HG02840 (cell line): Measurements from ENCODE around the gene KIF25.

ENCODE experiments used
- ATAC-seq: cut with Tn5 transposase; IDR thresholded peaks from one replicate; pipeline ENCODE4 v1.9.1; 2021; ENCODE audit warnings: mild to moderate bottlenecking, moderate library complexity, moderate number of reproducible peaks; ENCODE audit not compliant: unreplicated experiment, low FRiP score

The KIF25 gene, protein sequence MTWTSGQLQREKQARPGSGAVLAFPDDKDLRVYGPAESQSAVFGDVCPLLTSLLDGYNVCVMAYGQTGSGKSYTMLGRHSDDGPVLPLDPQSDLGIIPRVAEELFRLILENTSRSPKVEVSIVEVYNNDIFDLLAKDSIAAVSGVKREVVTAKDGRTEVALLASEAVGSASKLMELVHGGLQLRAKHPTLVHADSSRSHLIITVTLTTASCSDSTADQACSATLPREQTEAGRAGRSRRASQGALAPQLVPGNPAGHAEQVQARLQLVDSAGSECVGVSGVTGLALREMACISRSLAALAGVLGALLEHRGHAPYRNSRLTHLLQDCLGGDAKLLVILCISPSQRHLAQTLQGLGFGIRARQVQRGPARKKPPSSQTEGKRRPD

DNA sequence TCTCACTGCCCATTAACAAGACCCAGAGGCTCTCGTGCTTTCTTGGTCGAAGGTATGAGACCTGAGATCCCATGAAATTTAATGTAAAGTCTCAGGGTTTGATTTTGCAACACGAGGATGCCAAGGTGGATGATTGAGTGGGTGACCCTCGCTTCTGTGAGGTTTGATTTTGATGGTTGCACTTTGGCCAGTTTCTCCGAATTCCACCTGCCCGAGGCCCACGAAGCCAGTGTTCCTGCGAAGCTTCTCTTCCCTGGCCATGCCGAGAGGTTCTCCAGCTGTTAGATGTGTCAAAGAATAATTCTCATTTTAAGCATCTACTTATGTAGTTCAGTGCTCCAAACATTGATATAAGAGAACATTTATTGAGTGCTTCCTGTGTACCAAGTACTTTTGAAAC is at the start of gene KIF25:
KIF25 (plus strand) TSS at position 30 of the 400 bp plus-strand sequence. CDS start 31,915 bp downstream, outside the sequence.
- no peak for ATAC-seq

DNA sequence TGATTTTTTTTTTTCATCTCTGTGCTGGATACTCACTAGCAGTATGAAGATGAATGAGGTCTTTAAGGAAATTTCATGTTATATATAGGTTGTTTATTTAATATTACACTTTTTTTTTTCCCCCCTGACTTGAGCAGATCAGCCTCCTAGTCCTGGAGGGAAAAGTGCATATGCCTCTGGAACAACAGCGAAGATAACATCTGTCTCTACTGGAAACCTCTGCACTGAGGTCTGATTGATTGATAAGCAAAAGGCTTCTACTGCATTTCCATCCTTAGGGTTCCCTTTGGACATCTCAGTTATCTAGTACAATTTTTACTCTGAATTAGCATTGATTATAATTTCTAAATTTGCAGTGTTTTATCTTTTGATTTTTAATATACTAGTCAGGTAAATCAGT is 49.8 kb upstream of the KIF25 start:
- no peak for ATAC-seq

DNA sequence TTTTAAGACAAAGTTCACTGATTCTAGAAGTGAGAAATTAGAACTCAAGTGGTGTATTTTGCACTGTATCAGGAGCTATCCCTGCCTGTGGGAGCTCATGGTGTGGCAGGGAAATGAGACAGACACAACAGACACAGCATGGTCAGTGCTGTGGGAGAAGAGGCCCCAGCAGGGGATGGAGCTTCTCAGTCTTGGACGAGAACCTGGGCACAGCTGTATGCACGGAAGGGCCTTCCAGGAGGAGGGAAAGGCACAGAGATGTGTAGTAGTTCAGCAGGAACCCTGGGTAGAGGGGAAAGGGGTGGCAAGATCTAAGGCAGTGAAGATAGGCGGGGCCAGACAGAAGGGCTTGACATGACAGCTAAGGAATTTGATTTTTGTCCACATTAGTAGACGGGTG is 48.8 kb upstream of the KIF25 start:
- ATAC-seq: no peak

DNA sequence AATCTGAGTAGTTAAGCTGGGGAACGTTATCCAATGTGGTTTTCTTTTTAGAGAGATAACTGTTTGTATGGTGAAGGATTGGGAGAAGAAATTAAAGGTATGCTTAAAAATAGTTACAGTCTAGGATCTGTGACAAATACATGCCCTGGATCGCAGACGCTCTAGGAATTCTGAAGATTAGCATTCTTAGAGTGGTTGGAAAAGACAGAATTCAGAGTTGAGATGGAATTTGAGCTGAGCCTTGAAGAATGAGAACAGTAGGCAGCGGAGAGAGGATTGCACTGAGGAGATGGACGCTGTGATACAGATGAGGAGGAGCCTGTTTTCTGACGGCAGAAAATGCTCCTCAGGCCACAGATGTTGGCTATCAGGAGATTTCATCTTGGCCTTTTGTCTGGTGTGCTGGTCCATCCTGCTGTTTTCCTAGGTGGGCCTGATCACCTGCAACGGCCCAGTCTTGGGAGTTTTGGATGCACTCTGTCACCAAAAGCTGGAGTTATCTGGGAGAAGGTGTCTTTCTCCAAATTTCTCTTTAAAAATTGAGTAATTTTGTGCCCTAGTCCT is 48.3 kb upstream of the KIF25 start:
- no peak for ATAC-seq

DNA sequence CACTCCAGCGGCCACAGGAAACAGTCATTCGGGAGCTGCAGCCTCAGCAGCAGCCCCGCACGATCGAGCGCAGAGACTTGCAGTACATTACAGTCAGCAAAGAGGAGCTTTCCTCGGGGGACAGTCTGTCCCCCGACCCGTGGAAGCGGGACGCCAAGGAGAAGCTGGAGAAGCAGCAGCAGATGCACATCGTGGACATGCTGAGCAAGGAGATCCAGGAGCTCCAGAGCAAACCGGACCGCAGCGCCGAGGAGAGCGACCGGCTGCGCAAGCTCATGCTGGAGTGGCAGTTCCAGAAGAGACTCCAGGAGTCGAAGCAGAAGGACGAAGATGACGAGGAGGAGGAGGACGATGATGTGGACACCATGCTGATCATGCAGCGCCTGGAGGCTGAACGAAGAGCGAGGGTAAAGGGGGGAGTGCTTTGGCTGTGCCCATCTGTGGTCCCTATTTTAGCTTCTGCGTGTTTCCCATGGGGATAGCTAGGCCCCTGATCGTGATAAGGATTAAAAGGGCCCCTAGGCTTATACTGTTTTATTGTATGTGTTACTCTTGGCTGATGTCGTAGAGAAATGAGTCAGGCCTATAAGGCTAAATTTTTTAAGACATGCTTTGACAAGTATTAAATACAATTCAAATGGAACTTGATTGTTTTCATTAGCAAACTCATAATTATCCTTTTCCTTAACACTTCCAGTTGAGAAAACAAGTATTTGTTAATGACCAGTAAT is 45.5 kb upstream of the KIF25 start:
- ATAC-seq: no peak

DNA sequence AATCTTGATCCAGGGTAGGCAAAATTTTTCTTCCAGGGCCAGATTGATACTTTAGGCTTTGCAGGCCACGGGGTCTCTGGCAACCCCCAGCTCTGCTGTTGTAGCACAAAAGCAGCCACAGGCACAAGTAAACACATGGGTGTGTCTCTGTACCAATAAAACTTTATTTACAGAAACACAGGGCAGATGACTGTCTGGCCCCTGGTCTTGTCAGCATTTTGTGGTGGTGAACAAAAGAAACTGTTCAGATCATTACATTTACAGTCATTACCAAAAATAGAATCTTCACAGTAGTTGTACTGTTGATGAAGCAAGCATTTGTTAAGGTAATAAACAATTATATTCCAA is 45.0 kb upstream of the KIF25 start:
- no peak for ATAC-seq

DNA sequence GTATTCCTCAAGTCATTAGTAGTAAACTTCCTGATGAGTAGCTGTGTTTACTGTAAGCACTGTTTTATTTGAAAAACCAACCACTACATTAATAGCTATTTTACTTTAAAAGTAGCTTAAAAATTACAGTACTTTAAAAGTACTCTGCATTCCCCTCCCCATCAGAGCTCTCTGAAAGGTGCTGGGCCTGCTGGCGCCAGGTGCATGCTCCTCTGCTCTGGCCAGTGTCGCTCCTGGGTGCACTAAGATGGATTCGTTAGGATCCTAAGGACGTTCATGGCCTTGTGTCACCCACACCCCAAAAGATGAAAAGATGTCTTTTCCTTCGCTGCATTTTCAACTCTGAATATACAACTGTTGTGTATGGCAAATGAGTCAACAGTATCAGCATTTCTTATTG is 43.9 kb upstream of the KIF25 start:
- ATAC-seq: no peak

DNA sequence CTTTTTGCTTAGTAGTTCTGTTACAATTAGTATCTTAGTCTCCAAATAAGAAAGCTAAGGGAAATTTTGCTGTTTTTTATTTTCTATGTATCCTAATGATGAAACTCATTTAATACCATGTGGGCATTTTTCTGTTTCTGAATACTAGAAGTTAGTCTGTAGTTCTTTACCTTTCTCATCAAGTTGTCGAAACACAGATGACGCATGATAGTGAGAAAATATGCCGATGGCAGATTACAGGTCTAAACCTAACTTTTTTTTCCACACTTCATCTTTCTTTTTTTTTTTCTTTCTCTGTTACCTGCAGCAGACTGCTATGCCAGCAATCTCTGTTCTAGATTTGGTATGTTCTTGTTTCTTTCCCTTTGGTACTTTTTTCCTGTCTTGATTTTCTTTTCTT is 43.3 kb upstream of the KIF25 start:
- ATAC-seq: no peak

DNA sequence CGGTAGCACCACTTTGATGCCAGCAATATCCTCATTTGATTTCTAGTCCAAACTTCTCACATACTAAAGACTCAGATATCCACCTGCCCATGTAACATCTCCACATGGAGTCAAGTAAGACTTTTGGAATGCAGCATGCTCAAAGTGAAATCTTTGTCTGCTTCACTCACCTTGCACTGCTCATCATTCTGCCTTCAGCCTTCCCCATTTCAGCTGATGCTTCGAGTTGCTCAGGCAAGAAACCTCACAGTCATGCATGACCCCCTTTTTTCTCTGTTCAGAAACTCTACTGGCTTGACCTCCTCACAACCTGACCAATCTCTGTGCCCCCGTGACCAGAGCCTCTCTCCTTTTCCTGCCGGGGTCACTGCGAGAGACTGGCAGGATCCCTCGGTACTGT is 41.0 kb upstream of the KIF25 start:
- no peak for ATAC-seq

DNA sequence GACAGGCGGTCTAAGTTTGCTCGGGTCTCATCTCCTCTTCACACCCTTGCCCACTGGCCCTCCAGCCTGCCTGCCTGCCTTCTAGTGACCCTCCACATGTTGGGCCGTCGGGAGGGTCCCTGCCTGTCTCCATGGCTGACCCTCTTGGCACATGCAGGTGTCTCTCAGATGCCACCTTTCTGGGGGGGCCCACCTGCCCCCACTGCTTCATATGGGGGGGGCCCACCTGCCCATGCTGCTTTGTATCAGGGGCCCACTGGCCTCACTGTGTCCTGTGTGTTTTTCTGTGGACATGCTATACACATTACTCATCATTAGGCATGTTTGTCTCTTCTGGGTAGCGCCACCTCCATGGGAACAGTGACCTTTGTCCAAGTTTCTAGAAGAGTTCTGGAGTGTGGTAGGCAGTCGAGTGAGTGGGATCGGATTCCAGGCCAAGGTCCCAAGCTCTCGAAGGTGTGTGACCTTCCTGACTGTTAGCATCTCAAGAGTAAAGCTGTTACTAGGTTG is 40.4 kb upstream of the KIF25 start:
- ATAC-seq: no peak

DNA sequence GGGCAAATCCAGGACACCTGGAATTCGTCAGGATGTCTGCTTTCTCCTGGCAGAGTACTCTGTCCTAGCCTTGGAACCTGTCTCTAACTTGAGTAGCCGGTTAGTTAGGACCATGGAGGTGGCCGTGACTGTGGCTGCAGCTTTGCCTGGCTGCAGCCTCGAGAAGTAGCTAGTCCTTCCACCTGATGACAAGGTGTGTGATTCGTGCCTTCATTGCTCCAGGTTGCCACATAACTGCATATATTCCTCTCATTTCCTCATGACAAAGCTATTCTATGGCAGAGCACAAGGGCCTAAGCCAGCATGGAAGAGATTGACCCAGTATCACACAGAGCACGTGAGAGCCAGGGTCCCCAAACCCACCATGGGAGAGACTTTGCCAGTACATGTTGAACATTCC is 39.8 kb upstream of the KIF25 start:
- no peak for ATAC-seq

DNA sequence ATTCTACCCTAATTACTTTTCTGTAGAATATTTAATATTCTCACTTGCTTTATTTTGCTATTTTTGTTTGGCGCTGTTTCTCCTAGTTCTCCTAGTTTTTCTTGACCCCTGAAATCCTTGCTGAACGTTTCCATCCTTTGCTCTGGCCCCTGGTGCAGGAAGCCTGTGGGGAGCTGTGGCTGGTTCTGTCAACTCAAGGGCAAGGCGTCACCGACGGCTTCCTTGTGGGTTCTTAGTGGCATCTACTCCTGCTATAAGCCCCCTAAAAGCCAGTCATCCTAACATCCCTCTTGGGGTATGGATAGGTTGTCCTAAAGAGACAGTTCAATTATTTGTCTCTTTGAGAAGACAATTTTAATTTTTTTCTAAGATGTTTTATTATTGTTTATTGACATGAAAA is 36.9 kb upstream of the KIF25 start:
- ATAC-seq: no peak

DNA sequence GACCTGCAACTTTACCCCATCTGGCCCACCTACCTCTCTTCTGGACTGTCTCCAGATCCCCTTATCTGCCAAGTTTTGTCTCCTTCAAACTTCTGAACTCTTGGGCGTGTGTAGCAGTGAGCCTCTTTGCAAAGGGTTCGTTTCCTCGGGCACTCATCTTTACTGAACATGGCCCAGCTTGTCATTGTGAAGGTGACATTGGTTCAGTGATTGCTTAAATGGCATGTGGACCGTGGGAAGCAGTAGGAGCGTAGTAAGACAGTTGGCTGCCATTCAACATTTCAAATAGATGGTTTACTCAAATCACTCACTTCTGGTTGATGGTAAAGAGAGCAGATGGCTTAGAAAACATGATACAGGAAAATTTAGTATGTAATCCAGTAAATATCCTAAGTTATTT is 34.8 kb upstream of the KIF25 start:
- no peak for ATAC-seq

DNA sequence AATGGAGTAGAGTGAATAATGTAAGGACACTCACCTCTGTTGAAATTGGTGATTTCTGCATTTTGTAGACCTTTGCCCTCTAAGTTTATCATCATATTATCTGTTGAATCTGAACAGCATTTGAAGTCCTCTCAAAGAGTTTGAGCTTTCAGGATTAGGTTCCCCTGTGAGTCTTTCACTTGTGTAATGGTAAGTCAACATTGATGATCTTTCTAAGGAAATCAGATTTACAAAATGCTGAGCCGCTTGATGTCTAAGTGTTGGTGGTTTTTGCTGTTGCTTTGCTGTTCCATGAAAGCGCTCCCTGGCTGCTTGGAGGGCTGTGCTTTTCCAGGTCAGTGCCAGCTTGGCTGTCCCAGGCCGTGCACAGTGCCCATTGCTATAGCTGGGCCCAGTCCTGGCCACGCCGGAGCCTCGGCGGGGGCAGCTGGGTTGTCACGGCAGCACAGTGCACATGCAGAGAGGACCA is 33.8 kb upstream of the KIF25 start:
- no peak for ATAC-seq

DNA sequence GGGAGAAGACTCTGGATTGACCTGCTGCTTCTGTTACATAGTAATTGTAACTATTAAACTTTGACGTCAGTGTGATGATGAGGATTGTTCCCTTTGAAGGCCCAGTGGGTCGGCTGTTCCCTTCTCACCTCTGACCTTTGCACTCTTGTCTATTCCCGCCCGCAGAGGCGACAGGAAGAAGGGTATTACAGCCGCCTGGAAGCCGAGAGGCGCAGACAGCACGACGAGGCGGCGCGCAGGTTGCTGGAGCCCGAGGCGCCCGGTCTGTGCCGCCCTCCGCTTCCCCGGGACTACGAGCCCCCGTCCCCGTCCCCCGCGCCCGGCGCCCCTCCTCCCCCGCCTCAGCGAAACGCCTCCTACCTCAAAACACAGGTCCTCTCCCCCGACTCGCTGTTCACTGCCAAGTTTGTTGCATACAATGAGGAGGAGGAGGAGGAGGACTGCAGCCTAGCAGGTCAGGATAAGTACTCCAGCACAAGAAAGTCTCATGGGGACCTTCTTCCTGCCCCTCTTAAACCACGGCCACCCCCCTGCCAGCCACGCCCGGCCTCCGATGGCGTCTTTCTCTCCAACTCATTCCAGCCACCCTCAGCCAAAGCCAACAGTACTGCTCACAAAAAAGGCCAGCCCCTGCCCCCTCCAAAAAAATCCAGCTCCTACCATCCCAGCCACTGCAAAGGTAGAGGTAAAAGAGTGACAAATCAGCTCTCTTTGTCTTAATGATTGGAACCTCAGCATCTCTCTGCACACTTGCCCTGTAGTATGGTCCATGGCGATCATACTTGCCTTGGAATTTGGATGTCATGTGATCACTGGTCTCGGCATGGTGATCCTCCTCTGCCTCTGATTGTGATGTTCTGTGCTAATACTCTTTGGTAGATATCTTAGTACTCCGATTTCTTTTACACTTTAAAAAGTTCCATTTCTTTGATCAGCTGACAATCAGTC is 31.6 kb upstream of the KIF25 start:
- ATAC-seq: no peak

DNA sequence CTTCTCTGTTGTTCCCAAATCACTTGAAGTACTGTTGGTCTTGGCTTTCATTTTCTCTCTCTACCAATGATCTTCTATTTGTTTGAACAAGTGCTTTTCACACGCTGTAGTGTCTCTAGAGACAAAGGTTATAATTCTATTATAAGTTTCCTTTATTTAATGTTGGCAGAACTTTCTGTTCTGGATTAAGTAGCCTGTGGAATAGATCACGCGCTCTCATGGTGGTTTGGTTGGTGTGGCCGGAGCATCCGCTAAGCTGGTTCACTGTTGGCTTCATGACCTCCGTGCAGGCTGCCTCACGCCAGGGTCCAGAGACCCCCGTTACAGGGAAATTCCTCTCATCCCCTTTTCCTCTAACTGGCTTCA is 30.9 kb upstream of the KIF25 start:
- no peak for ATAC-seq

DNA sequence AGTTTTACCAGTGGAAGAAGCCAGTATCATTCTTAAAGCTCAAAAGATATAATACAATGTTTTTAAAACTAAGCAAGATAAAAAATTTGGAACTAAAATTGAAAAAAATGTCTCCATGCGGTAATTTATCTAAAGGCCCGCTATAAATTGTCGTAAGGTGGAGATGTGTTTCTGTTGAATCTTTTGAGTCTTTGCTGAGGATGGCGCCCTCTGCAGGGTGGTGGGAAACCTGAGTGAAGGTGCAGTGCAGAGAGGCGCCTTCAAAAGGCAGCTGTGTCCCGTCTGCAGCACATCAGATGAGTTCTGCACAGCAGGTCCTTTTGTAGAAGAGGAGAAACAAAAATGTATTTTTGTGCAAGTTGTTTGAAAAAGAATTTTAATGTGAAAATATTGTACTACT is 29.4 kb upstream of the KIF25 start:
- no peak for ATAC-seq

DNA sequence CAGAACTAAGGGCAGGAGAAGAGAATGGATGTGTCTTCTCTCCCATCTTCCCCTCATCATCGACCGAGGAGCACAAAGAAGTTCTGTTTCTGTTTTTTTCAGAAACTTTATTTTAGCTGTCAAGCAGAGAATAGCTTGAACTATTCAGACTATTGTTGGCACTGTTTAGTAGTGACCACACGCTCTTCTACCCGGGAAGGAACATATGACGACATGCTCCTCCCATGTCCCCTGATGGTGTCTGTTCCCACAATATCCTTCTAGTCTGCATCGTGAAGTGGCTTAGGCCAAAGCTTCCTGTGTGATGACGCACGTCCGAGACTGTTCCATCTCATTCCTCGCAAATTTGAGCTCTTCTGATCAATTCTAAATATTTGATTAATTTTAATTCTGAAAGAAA is 27.2 kb upstream of the KIF25 start:
- ATAC-seq: no peak

DNA sequence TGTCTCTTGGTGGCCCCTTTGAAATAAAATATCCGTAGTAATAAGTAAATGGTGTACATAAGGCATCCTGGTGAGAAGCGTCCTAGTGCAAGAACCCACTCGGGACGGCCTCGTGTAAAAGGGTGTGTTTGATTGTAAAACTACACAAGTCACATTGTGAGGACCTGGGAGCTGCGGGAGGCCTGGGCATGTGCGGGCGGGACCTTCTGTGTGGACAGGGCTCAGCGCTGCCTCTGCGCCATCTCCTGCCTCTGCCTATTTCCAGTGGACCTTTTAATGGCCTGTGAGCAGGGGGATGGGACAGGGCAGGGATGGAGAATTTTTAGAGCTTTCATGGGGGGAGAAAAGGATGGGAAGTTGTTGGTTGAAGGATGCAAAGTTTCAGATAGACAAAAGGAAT is 25.3 kb upstream of the KIF25 start:
- no peak for ATAC-seq

DNA sequence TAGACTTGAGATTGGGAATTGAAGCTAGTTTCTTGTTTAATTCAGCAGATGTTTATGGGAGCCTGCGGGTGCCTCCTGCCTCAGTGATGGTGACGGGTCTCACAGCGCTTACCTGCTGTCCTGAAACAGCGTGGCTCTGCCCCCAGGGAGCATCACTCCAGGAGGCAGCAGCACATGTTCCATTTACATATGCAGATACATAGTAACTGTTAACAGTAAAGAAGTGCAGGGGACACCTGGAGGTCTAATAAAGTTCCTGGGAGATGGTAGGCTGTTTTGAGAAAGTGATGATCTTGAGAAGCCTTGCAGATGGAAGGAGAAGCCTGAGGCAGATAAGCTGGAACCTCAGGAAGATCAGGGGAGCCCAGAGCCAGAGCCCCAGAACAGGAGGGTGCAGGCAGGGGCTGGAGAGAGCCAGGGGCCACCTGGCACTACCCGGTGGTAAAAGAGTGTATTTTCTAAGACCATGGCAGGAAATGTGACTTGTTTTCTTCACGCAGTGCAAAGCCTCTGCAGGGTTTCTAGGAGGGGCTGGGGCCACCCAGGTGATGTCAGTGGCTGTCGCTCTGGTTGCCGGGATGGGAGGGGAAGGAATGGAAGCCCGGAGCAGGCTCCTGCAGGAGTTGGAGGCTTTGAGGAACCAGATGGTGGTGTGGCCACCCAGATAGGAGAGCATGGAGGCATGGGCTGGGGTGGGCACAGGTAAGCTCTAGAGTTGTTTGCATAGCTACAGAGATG is 24.2 kb upstream of the KIF25 start:
- no peak for ATAC-seq
